ENCODE data around the gene AIG1.
A peak's percentile ranks its signal among the peaks of the same experiment; 100 is the strongest.

The AIG1 gene

DNA sequence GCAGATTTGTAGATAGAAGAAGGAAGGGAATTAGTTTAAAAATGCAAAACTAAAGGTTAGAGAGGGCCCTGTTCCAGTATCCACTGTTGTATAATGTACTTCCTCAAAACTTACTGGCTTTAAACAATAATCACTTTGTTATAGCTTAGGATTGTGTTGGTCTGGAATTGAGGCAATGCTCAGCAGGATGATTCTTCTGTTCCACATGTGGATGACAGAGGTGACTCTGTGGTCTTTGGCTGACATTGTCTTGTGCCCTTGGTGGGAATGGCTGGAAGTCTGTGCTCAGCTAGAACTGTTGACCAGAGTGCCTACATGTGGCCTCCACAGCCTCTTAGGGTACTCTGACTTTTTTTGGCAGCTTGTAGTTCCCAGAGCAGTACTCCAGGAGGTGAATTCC is 143.4 kb downstream of the AIG1 start:
- no peak for DNase-seq

DNA sequence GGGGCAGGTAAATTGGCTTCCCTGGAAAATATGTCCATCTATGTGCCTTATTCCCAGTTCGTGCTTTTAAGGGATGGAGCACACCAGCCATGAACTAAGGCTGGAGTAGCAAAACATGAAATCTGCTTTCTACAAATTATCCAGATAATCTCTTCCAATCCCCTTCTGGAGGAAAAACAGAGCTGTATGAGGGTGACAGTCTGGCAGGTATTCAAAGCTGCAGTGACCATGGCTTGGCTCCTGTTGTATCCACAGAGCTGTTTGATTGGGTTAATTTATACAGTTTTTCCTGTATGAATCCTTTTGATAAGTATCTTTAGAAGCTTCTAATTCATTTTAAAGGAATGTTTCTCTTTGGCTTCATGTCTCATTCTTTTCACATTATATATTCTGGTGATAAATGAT is 144.4 kb downstream of the AIG1 start:
- DNase-seq, result no peak

DNA sequence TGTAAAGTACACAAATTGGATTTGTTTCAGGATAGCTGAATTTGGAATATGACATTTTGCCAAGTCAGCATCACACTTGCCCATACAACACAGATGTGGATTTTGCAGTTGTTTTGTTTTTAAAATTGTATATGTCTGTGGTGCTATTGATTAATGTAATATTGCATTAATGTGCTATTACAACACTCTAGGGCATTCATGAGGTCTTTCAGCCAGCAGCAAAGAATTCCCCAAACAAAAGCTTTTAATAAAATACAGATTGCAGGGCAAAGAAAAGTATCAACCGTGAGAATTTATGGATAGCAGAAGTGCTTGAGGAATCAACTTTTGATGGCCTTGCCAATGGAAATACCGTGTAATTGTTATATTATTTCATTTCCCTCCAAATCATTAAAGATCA is 144.9 kb downstream of the AIG1 start:
- no peak for DNase-seq

DNA sequence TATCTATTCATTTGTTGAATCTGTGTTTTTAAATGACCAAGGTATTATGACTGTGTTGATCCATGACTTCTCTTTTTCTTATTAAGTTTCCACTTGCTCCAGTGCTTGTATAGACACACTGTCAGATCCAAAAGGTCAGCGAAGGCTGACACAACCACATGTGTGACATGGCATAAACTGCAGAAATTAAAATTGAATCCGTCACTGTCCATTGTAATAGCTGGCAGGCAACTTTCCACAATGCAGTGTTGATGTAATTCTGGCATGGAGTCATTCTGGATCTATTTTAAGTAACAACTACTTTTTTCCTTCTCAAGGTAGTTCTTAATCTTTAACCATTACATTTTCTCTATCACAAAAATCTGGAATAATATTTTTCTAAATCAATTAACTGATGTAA is 145.3 kb downstream of the AIG1 start:
- no peak for DNase-seq

DNA sequence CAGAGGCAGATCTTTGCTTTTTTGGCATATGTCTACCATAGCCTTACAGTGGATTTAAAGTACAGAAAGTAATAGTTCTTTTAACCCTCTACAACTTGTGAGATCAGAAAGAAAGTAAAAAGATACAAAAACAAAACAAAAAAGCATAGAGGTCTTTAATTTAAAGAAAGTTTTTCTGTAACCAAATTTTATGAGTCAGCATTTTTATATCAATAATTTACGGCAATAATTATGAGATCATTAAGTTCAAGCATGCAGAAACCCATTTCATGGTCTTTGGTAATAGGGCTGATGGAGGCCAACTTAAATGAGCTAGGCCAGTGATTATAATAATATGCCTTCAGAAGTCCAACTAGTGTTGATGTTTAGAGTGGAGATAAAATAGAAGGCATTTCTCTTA is 145.9 kb downstream of the AIG1 start:
- DNase-seq, result no peak

DNA sequence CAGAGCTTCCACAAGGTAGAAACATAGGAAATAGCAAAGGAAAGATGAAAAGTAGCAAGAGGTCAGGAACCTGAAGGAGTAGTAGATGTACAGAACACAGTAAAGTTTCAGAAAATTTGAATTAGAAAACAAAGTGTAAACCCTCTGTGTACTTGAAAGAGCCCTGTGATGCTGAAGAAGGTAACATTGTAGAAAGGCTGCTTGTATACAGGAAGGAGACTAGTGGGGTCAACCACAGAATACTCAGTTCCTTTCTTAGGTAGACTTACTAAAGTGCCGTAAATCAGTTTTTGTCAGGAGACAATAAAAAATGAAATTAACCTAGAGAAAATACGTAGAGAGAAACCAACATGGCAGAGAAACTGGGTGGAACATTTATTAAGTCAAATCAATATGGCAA is 149.7 kb downstream of the AIG1 start:
- no peak for DNase-seq

DNA sequence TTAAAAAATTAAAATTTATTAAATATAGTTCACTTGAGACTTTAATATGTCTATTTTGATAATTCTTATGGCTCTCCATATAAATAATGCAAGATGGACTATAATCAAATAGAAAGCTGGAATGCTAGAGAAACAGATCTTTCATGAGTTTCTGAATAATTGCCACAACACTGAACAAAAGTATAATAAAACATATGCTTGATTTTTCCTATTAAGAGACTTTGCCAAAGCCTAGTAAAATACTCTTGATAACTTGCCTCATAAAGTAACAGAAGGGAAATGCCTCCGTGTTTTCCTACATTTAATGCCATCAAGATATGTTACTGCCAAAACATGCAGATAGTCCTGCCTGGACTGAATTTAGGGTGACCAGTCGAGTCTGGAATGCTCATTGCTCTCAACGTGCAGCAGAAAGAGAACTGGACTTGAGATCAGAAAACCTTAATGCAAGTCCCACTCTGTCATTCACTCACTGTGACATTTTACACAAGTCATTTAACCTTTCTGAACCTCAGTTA is 153.2 kb downstream of the AIG1 start:
- DNase-seq, result no peak

DNA sequence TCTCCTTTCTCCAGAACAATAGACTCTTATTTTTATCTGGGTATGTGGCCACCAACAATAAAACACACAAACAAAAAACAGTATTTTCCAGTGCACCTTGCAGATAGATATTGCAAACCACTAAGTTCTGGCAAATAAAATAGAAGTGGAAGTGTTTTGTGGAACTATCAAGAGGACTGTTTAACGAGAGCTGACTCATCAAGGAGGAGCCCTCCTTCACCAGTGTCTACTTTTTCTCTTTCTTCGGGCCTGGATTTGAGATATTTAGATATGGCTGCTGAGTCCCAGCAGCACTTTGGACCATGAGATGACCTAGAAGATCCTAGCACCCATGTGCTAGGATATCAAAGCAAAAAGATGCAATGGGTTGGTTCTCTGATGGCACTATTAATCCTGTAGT is 154.7 kb downstream of the AIG1 start:
- no peak for DNase-seq

DNA sequence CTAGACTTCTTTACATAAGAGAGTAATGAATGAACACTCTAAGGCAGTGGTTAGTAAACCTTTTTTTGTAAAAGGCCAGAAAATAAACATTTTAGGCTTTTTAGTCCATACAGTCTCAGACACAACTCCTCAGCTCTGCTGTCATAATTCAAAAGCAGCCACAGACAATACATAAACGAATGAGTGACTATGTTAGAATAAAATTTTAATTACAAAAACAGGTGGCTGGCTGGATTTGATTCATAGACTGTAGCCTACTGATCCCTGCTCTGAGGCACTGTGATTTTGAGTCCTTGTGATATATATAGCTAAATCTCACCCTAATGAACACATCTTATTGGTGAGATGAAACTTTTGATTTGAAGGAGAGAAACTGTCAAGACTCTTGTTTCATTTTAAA is 155.1 kb downstream of the AIG1 start:
- DNase-seq, result no peak

DNA sequence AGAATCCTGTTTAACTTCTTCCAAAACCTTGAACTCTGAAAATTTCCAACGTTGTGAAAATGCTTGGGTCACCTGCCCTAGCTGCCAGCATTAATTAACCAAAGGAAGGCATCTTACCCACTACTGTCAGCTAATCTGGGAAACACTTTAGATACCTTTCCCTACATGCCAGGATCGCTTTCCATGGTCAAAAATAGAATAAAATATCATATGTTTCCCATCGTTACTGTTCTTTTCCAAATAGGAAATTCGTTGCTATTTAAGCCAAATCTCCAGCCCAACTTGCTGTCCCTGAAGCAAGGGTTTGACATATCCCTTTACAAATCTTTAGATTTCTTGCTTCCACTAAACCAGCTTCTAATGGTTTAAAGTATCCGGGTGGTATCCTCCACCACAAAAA is 157.5 kb downstream of the AIG1 start:
- DNase-seq, result no peak

DNA sequence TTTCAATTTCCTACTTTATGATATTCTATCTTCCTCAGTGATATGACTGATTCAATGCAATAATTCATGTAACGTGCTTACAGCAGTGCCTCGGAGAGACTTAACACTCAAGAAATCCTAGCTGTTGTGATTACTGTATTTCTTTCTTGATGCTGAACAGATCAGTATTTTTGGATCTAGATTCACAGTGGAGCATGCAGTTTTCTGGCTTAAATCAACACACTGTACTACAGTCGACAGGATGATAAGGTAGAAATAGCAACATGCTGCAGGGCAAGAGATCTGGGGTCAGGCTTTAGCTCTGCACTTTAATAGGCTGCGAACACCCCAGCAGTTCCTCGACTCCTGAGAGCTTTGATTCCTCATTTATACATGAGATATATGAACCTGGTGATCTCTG is 161.0 kb downstream of the AIG1 start:
- no peak for DNase-seq

DNA sequence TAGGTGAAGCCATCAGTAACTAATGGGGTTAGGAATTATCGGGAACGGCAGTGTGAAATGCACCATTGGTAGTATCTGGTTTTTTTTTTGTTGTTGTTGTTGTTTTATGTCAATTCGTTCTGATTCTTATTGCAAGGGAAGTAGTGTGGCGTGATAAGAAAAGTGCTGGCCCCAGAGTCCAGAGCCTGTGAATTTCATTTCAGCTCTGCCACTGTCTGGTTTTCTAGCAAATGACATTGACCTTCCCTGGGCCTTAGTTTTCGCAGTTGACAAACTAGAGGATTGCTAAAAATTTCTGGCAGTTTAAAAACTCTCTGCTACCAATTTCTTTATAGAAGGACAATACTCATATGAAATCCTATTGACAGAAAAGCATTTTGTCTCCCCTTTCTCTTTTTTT is 161.6 kb downstream of the AIG1 start:
- DNase-seq, result no peak

DNA sequence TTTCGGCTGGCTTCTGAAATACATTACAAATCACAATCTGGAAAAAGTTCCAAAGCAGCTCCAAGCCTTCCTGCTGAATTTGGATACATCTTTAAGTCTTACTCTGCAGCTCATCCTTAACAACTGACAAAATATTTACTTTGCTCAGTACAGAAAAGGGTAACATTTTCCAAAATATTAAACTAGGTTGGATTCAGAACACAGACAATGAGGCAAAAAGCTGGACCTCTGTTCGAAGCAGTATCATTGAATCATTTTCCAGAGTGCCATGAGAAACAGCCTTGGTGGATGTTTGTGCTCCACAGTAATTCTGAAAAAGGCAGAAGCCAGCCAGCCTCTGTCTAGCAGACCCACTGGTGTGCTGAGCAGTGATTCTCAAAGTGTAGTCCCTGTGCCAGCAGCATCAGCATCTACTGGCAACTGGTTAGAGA is 162.1 kb downstream of the AIG1 start:
- no peak for DNase-seq

DNA sequence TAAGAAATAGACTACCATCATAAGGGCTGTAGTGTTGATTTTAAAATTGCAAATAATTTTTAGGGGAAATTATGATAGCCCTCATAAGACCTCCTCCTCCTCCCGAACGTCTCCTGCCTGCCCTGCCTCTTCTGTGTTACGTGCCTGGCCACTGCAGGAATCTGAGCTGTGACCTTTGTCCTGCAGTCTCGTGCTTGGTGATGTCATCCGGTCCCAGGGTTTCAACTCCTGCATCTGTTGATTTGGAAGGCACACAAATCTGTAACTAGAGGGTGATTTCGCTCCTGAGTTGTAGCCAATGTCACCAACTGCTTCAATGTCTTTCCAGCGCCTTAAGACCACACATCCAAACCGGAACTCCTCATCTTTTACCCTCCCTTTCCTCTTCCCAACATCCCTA is 163.2 kb downstream of the AIG1 start:
- no peak for DNase-seq

DNA sequence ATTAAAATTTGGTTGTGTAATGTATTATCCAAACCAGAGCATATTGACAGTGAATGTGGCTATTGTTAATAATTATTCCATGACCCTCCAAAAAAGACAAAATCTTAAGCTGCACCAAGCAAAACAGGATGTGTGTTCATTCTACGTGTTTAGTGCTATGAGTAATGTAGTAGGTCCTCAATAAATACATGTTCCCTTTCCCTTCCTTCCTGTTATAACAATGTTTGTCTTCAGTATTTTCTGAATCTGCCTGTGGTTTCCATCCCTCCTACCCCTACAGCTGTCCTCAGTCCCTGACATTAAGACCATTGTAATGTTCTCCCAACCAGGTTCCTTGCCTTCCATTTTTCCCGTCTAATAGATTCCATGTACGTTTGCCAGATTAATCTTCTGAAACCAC is 163.8 kb downstream of the AIG1 start:
- DNase-seq, result no peak

DNA sequence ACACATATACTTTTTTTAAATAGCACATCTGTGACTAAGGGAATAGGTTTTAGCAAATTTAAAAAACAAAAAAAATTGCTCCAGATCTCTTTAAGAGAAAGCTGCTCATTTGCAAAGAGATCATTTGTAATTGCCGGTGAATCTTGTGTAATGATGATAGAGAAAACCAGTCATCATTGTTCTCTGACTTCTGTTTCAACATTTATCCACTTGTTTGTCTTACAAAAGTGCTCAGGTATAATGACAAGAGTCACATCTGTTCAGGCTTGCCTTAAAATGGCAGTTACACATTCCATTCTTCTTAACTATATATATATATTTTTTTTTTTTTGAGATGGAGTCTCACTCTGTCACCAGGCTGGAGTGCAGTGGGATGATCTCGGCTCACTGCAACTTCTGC is 165.2 kb downstream of the AIG1 start:
- DNase-seq, result no peak

DNA sequence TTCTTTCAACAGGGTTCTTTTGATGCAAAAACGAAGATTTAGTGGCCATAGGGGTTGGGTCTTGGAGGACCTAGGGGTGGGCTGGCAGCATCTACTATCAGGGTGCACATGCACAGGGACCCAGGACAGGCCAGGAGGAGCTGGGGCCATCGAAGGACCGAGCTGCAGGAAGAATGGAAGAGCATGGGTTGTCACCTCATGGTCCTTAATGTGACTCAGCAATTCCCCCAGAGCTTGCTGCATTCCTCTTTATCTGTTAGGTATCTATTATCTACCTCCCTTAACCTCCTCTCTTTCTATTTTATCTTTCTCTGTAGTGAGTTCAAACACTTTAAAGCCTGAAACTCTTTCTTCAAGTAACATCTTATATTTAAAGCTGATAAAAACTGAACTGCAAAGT is 167.0 kb downstream of the AIG1 start:
- DNase-seq, result no peak

DNA sequence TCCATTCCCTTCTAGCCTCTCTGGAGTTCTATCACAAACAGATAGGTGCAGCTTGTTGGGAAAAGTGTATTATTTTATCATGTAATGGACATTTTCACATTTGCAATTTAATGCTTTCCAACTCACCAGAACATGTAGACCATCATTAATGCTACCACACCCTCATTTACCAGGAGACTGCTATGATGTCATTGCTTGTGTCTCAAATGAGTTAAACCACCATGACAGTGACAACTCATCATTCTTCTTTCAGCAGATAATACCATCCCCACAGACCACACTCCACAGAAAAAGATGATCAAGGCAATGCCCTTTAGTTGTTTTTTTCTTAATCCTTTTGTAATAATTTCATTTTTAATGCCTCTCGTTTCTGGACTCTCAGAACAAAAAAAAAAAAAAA is 168.7 kb downstream of the AIG1 start:
- DNase-seq, result no peak

DNA sequence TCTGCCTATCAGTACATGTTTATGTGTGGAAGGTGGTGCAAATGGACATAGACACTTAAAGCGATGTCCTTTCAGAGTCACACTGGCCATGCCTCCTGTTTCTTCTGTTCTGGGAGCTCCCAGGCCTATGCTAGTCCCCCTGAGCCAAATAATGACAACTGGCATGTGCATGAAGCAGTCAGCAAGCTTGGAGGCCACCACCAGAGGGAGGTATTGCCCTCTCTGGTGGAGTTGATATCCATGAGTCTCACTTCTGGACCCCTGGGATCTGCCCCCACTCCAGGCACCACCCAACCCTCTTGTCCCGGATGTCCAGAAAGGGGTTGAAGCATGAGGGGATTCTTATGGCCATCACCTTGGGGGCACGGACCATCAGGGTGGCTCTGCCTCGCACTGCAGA is 172.2 kb downstream of the AIG1 start:
- DNase-seq, result peak; percentile 16

DNA sequence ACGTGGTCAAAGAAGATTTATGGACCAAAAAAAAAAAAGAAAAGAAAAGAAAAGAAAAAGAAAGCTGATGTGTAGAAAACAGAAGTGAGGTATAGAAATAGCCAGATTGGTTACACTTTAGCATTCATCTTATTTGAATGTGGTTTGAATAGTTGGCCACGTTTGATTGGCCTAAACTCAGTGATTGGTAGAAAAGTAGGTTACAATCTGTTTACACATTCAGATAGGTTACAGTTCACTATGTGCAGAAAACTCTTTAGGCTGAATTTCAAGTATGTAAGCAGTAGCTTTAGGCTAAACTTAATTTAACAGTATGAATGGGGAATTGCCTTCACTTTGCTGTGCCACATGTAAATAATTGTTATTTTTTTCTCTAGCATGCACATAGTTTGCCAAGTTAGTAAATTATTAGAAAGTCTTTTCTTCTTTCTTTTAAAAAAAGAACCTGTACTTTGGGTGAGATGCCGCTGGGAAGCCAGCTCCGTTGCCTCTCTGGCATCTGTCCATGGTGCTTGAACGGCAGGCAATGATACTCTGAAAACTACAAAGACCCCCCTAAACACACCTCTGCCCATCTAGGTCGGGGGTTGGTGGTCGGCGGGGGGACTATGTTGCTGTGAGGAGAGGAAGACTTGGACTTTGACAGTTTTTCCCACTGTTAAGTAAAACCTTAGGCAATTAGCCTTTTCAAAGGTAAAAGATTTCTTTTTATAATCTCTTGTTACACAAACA is 173.0 kb downstream of the AIG1 start:
- no peak for DNase-seq

DNA sequence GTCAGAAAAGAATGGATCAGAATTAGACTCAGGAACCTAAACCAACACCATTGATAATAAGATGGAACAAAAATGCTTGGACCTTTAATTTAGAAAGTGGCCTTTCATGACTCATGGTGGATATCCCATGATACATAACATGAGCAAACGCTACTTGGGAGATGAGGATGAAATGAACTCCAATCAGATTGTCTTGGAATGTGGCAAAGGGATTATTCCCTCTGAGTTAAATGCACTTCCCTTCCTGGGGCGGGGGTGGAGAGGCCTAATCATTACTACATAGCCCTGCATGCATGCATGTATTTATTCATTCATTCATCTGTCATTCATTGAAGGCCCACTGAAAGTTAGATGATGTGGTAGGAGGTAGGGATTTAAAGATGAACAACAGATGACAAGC is 174.0 kb downstream of the AIG1 start:
- no peak for DNase-seq

DNA sequence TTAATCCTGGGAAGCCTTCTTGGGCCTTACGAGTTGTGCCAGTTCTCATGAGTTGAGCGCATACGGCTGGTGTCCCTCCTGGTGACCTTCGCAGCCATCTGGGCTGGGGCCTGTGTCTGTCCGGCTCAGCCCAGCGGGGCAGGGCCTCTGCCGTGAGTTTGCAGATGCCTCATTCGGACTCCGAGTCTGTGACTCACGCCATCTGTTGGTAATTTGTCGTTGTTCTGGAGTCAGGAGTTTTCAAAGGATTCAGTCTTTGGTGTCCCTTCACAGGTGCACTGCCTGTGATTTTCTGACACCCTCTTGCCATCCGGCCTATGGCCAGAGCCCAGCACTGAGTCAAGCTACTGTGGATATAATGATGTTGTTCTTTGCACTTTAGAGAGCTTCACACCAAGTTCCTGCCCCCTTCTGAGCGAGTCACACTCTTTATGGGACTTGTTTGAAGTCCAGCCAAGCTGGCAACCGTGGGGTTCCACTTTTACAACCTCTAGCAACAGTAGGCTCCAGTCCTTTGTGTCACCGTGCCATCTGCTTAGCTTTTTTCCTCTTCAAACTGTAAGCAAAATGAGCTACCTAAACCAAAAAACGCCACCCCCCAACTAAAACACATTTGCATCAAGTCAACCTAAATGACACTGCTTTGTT is 175.6 kb downstream of the AIG1 start:
- DNase-seq, result no peak

DNA sequence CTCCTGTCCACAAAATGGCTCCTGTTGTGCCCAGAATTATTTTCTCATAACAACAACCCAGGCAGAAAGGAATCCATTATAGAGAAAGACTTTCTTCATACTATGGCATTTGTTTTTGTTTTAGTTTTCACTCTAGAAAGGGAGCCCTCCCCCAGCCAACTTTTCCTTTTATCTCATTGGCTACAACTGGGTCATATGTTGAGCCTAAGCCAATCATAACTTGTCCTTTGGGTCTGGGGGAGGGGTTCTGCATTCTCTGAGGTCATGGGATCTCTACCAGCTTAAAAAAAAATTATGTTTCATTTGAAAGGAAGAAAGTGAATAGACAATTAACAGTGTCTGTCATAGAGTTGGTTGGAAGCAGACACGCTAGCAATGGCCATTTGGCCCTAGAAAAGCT is 177.6 kb downstream of the AIG1 start:
- no peak for DNase-seq

DNA sequence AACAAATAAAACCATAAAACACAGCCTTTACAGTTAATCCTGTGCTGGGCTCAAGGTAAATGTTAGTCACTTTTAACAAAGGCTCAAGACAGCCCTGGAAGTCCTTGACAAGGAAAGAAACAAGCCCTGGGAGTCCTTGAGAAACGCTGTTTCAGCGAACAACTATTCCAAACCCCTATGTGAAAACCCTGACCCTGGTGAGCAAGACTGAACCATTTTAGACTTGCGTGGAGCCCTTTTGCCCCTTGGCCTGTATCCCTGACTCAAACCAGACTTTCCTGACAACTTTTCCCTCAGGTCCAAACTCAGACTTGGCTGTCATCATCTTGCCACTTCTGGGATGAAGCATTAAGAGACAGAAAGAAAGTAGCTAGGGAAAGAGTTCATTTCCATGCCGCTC is 180.4 kb downstream of the AIG1 start:
- no peak for DNase-seq

DNA sequence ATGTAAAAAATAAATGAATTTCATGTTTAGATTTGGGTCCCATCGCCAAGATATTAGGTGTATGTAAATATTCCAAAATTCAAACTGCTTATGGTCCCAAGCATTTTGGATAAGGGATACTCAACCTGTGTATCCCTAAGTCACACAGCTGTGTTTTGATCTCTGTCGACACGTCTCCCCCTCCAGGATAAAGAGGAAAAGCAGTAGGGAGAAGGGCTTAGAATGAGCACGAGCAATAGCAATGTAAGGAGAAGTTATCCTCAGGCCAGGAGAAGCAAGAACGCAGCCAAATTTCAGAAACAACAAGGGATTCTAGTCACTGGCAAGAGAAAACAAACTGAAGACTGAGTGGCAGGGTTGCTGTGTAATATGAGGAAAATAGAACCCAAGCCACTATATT is 181.2 kb downstream of the AIG1 start:
- no peak for DNase-seq
